Esophagus (tissue), 2 donors: Measurements from ENCODE around the gene HDLBP. TPM values are rescaled to one million over a fixed set of nuclear protein-coding genes. Genes with fewer than 3 reads are reported as not detected.
A peak's percentile ranks its signal among the peaks of the same experiment; 100 is the strongest.
"Not testable (repeated sequence)": the region's sequence is repeated elsewhere in the genome, so short reads cannot be mapped to it uniquely, and the experiment has no call there.

ENCODE experiments used
- H3K27ac ChIP-seq, 2 donors: one replicate each; pipeline ENCODE4 v1.5.1; 2013; ENCODE audit warnings: low read depth in 2 of 2, mild to moderate bottlenecking in 2 of 2, inconsistent platforms in 1 of 2, low read length in 1 of 2, moderate library complexity in 1 of 2
- H3K27me3 ChIP-seq, 2 donors: one replicate each; pipeline ENCODE4 v1.6.1; 2013; ENCODE audit warnings: low read length in 2 of 2, control low read depth in 1 of 2, mild to moderate bottlenecking in 1 of 2; ENCODE audit not compliant: insufficient read depth in 2 of 2, control insufficient read depth in 1 of 2
- H3K36me3 ChIP-seq, 2 donors: one replicate each; pipeline ENCODE4 v1.6.1; 2013; ENCODE audit warnings: low read length in 1 of 2; ENCODE audit not compliant: control insufficient read depth in 2 of 2, insufficient read depth in 2 of 2
- H3K4me1 ChIP-seq, 2 donors: one replicate each; pipeline ENCODE4 v1.6.1; 2013; ENCODE audit warnings: low read length in 1 of 2; ENCODE audit not compliant: control insufficient read depth in 2 of 2, insufficient read depth in 2 of 2
- H3K4me3 ChIP-seq, 2 donors: one replicate each; pipeline ENCODE4 v1.5.1; 2013; ENCODE audit warnings: low read length in 2 of 2, mild to moderate bottlenecking in 2 of 2, low read depth in 1 of 2, moderate library complexity in 1 of 2
- H3K9me3 ChIP-seq, 2 donors: one replicate each; pipeline ENCODE4 v1.6.1; 2013; ENCODE audit warnings: mild to moderate bottlenecking in 2 of 2, low read depth in 1 of 2, low read length in 1 of 2, moderate library complexity in 1 of 2; ENCODE audit not compliant: control insufficient read depth in 2 of 2, insufficient read depth in 1 of 2
- WGBS, 2 donors: extraction: QIAGEN DNeasy Blood & Tissue Kit; methylation state at CpG; one replicate each; pipeline ENCODE4 v1.1.7; 2013; 5-methylcytosine and 5-hydroxymethylcytosine counted together
- polyA plus RNA-seq, 2 donors: library from polyadenylated mRNA; stranded (reverse); fragments of 200-250 nt; gene quantifications; one replicate each; pipeline ENCODE4 v1.2.3, GENCODE V29; 2013
- donor health status: healthy with polysubstance abuse.
- donor health status: Bipolar disorder and iron deficiency.

HDLBP gene
- polyA plus RNA-seq, 2 donors, result 158 to 197 TPM

DNA sequence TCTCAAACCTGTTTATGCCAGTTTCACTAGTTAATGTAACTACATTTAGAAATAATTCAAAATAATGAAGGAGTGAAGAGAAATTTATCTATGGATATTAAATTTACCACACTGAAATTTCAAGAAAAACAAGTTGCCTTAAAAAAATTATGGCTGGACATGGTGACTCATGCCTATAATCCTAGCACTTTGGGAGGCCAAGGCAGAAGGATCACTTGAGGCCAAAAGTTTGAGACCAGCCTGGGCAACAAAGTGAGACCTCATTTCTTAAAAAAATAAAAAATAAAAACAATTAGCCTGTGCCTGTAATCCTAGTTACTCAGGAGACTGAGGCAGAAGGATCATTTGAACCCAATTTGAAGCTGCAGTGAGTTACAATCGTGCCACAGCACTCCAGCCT, 29.9 kb downstream of the HDLBP start:
- 91 to 99% methylated on average over 1 of the region's 1 CpG for WGBS, 2 donors
- H3K9me3 ChIP-seq, result no peaks in the 10 kb centered on the region
- peaks cover 0 to 2% of the 10 kb centered on the region in 2 donors for H3K4me1 ChIP-seq
- H3K27me3 ChIP-seq, result no peaks in the 10 kb centered on the region
- no peak overlapping the region for H3K27ac ChIP-seq
- no peak overlapping the region for H3K4me3 ChIP-seq
- no peaks in the 10 kb centered on the region for H3K36me3 ChIP-seq

- no peak overlapping the region for H3K4me3 ChIP-seq
- no peak overlapping the region for H3K27ac ChIP-seq
- 59% methylated on average over 5 of the region's 5 CpGs for WGBS, 2 donors
Observed at GRCh38 chr2:241282555-241282954, 32.9 kb downstream of the HDLBP start.

GRCh38 chr2:241280291-241280690, 35.2 kb downstream of the HDLBP start:
- no peak overlapping the region for H3K27ac ChIP-seq

More at GRCh38 chr2:241282555-241282954, 32.9 kb downstream of the HDLBP start:
- no peaks in the 10 kb centered on the region for H3K27me3 ChIP-seq
- H3K4me1 ChIP-seq, result peaks cover 0 to 2% of the 10 kb centered on the region in 2 donors
- H3K36me3 ChIP-seq, result peaks cover 0 to 3% of the 10 kb centered on the region in 2 donors
- H3K9me3 ChIP-seq, result no peaks in the 10 kb centered on the region

GRCh38 chr2:241279828-241280227, 35.6 kb downstream of the HDLBP start:
- H3K36me3 ChIP-seq, result peaks cover 0 to 3% of the 10 kb centered on the region in 2 donors
- H3K4me3 ChIP-seq, result no peak overlapping the region
- no peaks in the 10 kb centered on the region for H3K9me3 ChIP-seq
- no peaks in the 10 kb centered on the region for H3K27me3 ChIP-seq
- H3K4me1 ChIP-seq, result peaks cover 0 to 2% of the 10 kb centered on the region in 2 donors
- H3K27ac ChIP-seq, result no peak overlapping the region
- WGBS, 2 donors, result 81 to 90% methylated on average over 3 of the region's 3 CpGs

More at GRCh38 chr2:241280291-241280690, 35.2 kb downstream of the HDLBP start:
- WGBS, 2 donors, result 88 to 93% methylated on average over 4 of the region's 4 CpGs
- Histone ChIP-seq H3K27me3 (no peaks in the 10 kb centered on the region), H3K4me3 (no peak overlapping the region), H3K36me3 (peaks cover 0 to 3% of the 10 kb centered on the region in 2 donors), H3K4me1 (peaks cover 0 to 2% of the 10 kb centered on the region in 2 donors), H3K9me3 (no peaks in the 10 kb centered on the region)

DNA sequence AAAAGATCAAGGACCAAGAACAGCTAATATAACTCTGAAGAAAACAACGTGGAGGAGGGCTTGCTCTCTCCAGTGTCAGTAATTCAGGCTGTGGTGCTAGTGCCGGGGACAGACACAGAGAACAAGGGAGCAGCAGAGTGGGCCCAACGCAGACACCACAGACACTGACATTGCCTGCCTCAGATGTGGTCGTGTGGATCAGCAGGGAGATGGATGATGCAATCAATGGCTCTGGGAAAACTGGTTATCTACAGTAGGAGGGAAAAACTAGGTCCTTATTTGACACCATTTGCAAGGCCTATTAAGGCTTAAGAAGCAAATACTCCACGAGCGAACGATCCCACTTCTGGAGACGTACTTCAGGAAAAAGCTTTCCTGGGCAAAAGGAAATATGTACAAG, 36.1 kb downstream of the HDLBP start:
- Histone ChIP-seq H3K27me3 (no peaks in the 10 kb centered on the region), H3K4me1 (peaks cover 0 to 2% of the 10 kb centered on the region in 2 donors), H3K27ac (no peak overlapping the region), H3K4me3 (no peak overlapping the region), H3K36me3 (peaks cover 0 to 3% of the 10 kb centered on the region in 2 donors), H3K9me3 (no peaks in the 10 kb centered on the region)
- 74% methylated on average over 8 of the region's 8 CpGs for WGBS, 2 donors

GRCh38 chr2:241278306-241278705, 37.2 kb downstream of the HDLBP start:
- WGBS, 2 donors, result 93 to 96% methylated on average over 7 of the region's 7 CpGs
- not testable (repeated sequence) for H3K4me3 ChIP-seq, H3K36me3 ChIP-seq, H3K9me3 ChIP-seq, H3K27me3 ChIP-seq, H3K4me1 ChIP-seq, H3K27ac ChIP-seq

- WGBS, 2 donors, result 98 to 100% methylated on average over 1 of the region's 1 CpG
- H3K27me3 ChIP-seq, result no peaks in the 10 kb centered on the region
- H3K4me3 ChIP-seq, result no peak overlapping the region
- peaks cover 0 to 5% of the 10 kb centered on the region in 2 donors for H3K36me3 ChIP-seq
- H3K27ac ChIP-seq, result no peak overlapping the region
- no peaks in the 10 kb centered on the region for H3K9me3 ChIP-seq
- peaks cover 2 to 5% of the 10 kb centered on the region in 2 donors for H3K4me1 ChIP-seq
Observed at GRCh38 chr2:241275910-241276309, 39.6 kb downstream of the HDLBP start.

GRCh38 chr2:241275504-241275903, 40.0 kb downstream of the HDLBP start:
- peaks cover 6 to 9% of the 10 kb centered on the region in 2 donors for H3K4me1 ChIP-seq
- H3K27ac ChIP-seq, result no peak overlapping the region
- no peak overlapping the region for H3K4me3 ChIP-seq
- no peaks in the 10 kb centered on the region for H3K9me3 ChIP-seq
- 98% methylated on average over 1 of the region's 1 CpG for WGBS, 2 donors
- H3K36me3 ChIP-seq, result peaks cover 0 to 5% of the 10 kb centered on the region in 2 donors
- H3K27me3 ChIP-seq, result no peaks in the 10 kb centered on the region

DNA sequence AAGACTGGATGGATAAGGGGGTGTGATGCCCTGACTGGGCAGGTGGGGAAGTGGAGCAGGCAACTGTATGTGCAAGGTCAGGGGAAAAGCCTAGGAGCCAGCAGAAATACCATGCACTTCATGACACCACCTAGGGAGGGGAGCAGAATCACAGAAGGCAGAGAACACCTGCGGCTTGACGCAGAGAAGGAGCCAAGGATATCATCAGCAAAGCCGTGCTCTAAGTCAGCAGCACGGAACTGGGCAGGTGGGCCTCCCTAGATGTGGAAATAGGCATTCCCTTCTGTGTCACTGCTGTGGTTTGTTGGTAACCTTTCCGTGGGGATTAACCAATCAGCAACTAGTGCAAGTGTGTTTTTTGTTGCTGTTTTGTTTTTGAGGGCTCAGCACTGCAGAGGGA, 41.3 kb downstream of the HDLBP start:
- no peaks in the 10 kb centered on the region for H3K27me3 ChIP-seq
- no peak overlapping the region for H3K4me3 ChIP-seq
- H3K36me3 ChIP-seq, result peaks cover 0 to 2% of the 10 kb centered on the region in 2 donors
- WGBS, 2 donors, result 65 to 92% methylated on average over 5 of the region's 5 CpGs
- H3K4me1 ChIP-seq, result peaks cover 12 to 16% of the 10 kb centered on the region in 2 donors
- H3K9me3 ChIP-seq, result no peaks in the 10 kb centered on the region
- H3K27ac ChIP-seq, result peak overlapping the region in 1 of 2 donors; percentile 33

DNA sequence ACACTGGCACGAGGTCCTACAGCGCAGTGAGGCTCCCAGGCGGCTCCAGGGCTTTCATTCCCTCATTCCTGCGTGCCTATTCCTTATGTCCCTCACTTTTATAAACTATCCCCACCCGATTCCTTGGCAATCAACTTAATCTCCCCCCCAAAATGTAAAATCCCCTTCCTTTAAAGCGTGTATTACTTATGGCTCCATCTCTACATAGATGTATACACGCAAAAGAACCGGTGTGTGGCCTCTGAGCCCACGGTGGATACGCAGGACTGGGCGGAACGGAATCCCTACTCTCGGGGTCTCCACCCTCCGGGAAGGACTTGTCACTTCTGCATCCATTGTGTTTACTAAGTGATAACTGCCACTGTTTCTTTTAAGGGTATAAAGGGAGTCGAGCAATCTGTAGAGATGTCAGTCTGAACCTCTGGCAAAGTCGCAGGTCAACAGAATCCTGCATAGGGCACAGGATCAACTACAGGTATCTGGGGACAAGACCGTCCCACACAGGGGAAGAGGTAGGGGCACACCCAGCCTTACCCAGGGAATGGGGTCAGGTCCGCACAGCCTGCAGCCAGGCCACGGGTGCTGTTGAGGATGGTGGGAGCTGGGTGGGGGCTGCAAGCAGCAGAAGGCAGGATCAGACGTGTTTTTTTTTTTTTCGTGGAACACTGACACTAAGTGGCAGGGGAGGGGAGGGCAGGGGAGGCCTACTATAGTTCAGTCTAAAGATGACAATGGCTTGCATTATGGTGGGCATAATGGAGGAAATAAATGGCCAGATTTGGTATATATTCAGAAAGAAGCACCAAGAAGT, 42.1 kb downstream of the HDLBP start:
- H3K27ac ChIP-seq, result peak overlapping the region; percentile 90 to 95
- no peaks in the 10 kb centered on the region for H3K27me3 ChIP-seq
- peak overlapping the region; percentile 79 to 93 for H3K4me3 ChIP-seq
- peaks cover 0 to 2% of the 10 kb centered on the region in 2 donors for H3K36me3 ChIP-seq
- 51 to 52% methylated on average over 21 of the region's 21 CpGs for WGBS, 2 donors
- H3K9me3 ChIP-seq, result no peaks in the 10 kb centered on the region
- H3K4me1 ChIP-seq, result peaks cover 12 to 16% of the 10 kb centered on the region in 2 donors
